SK-N-SH treated with all-trans-retinoic acid at 6 μM for 48 hours (cell line): ENCODE data around the gene SGF29.

Source experiments
- ATAC-seq: fragments of 200-7000 bp; cut with Tn5 transposase; 3 replicates; pipeline ENCODE4 v1.9.1; 2020; ENCODE audit warnings: mild to moderate bottlenecking, moderate library complexity
- BACH2 ChIP-seq: fragments of 250-450 bp; sonication (Bioruptor Pico); IDR thresholded peaks from 2 replicates; pipeline ENCODE4 v1.9.0; 2021; ENCODE audit warnings: mild to moderate bottlenecking, borderline replicate concordance
- CREB5 ChIP-seq: fragments of 250-450 bp; sonication (Bioruptor Pico); IDR thresholded peaks from 2 replicates; pipeline ENCODE4 v1.5.1; 2020; ENCODE audit warnings: low read depth, mild to moderate bottlenecking, moderate library complexity
- CSDC2 ChIP-seq: fragments of 250-450 bp; sonication (Bioruptor Pico); IDR thresholded peaks from 2 replicates; pipeline ENCODE4 v1.5.0; 2020; ENCODE audit warnings: mild to moderate bottlenecking, moderate library complexity
- CSRNP3 ChIP-seq: fragments of 250-450 bp; sonication (Bioruptor Pico); IDR thresholded peaks from 2 replicates; pipeline ENCODE4 v1.5.1; 2021; ENCODE audit warnings: mild to moderate bottlenecking, moderate library complexity
- ESRRG ChIP-seq: fragments of 250-450 bp; sonication (Bioruptor Pico); IDR thresholded peaks from 2 replicates; pipeline ENCODE4 v1.6.1; 2021; ENCODE audit warnings: mild to moderate bottlenecking
- ISL1 ChIP-seq: fragments of 250-450 bp; sonication (Bioruptor Pico); IDR thresholded peaks from 2 replicates; pipeline ENCODE4 v2.1.2; 2022; ENCODE audit warnings: mild to moderate bottlenecking, moderate library complexity
- OSR1 ChIP-seq: fragments of 250-450 bp; sonication (Bioruptor Pico); IDR thresholded peaks from 2 replicates; pipeline ENCODE4 v1.8.0; 2022; ENCODE audit warnings: moderate library complexity, mild to moderate bottlenecking, inconsistent platforms
- PATZ1 ChIP-seq: fragments of 250-450 bp; sonication (Bioruptor Pico); IDR thresholded peaks from 2 replicates; pipeline ENCODE4 v1.8.0; 2020; ENCODE audit warnings: mild to moderate bottlenecking, moderate library complexity, borderline replicate concordance
- POU6F1 ChIP-seq: fragments of 250-450 bp; sonication (Bioruptor Pico); IDR thresholded peaks from 2 replicates; pipeline ENCODE4 v1.8.0; 2021; ENCODE audit warnings: low read depth, mild to moderate bottlenecking, moderate library complexity, borderline replicate concordance
- PPARA ChIP-seq: fragments of 250-450 bp; sonication (Bioruptor Pico); IDR thresholded peaks from 2 replicates; pipeline ENCODE4 v1.5.0; 2020; ENCODE audit warnings: mild to moderate bottlenecking, borderline replicate concordance
- RARB ChIP-seq: fragments of 250-450 bp; sonication (Bioruptor Pico); IDR thresholded peaks from 2 replicates; pipeline ENCODE4 v1.8.0; 2021; ENCODE audit warnings: mild to moderate bottlenecking, moderate library complexity
- SNAI2 ChIP-seq: fragments of 250-450 bp; sonication (Bioruptor Pico); IDR thresholded peaks from 2 replicates; pipeline ENCODE4 v1.5.0; 2020; ENCODE audit warnings: mild to moderate bottlenecking, moderate library complexity
- TCF4 ChIP-seq: fragments of 250-450 bp; sonication (Bioruptor Pico); IDR thresholded peaks from 2 replicates; pipeline ENCODE4 v1.8.0; 2021; ENCODE audit warnings: mild to moderate bottlenecking, moderate library complexity, borderline replicate concordance
- TSHZ2 ChIP-seq: fragments of 250-450 bp; sonication (Bioruptor Pico); IDR thresholded peaks from 2 replicates; pipeline ENCODE4 v1.5.0; 2020; ENCODE audit warnings: mild to moderate bottlenecking, moderate library complexity
- ZC3H10 ChIP-seq: fragments of 250-450 bp; sonication (Bioruptor Pico); IDR thresholded peaks from 2 replicates; pipeline ENCODE4 v1.5.1; 2021; ENCODE audit warnings: mild to moderate bottlenecking, moderate library complexity
- ZFP3 ChIP-seq: fragments of 250-450 bp; sonication (Bioruptor Pico); IDR thresholded peaks from 2 replicates; pipeline ENCODE4 v1.5.0; 2020; ENCODE audit warnings: mild to moderate bottlenecking, moderate library complexity
- ZFP30 ChIP-seq: fragments of 450-650 bp; formaldehyde crosslinking; IDR thresholded peaks from 2 replicates; pipeline ENCODE4 v1.5.0; 2022; ENCODE audit warnings: mild to moderate bottlenecking, moderate library complexity
- ZNF70 ChIP-seq: fragments of 450-650 bp; formaldehyde crosslinking; IDR thresholded peaks from 2 replicates; pipeline ENCODE4 v1.5.0; 2020; ENCODE audit warnings: mild to moderate bottlenecking, moderate library complexity
- ZNF8 ChIP-seq: fragments of 450-650 bp; formaldehyde crosslinking; IDR thresholded peaks from 2 replicates; pipeline ENCODE4 v1.5.0; 2020; ENCODE audit warnings: mild to moderate bottlenecking, moderate library complexity

SGF29 gene

GRCh38 chr16:28586466-28586865, 32.7 kb downstream of the SGF29 start:
- no peak for ATAC-seq
- TF ChIP-seq SNAI2 (CRISPR knock-in tag) = no peak
- no peak for TF ChIP-seq ZNF70 (CRISPR knock-in tag)
- TF ChIP-seq CSDC2 (CRISPR knock-in tag) = no peak
- TF ChIP-seq TSHZ2 (CRISPR knock-in tag) = no peak
- TF ChIP-seq OSR1 (CRISPR knock-in tag) = no peak
- TF ChIP-seq POU6F1 (CRISPR knock-in tag) = no peak
- no peak for TF ChIP-seq ZFP3 (CRISPR knock-in tag)
- no peak for TF ChIP-seq CSRNP3 (CRISPR knock-in tag)
- no peak for TF ChIP-seq ESRRG (CRISPR knock-in tag)
- TF ChIP-seq PATZ1 (CRISPR knock-in tag) = no peak
- TF ChIP-seq TCF4 = no peak
- TF ChIP-seq ZNF8 (CRISPR knock-in tag) = no peak

- TF ChIP-seq PATZ1 (CRISPR knock-in tag) = no peak
- no peak for TF ChIP-seq CSRNP3 (CRISPR knock-in tag)
- TF ChIP-seq CSDC2 (CRISPR knock-in tag) = no peak
- TF ChIP-seq ESRRG (CRISPR knock-in tag) = no peak
- no peak for TF ChIP-seq RARB (CRISPR knock-in tag)
- no peak for ATAC-seq
Observed at GRCh38 chr16:28587386-28587785, 33.7 kb downstream of the SGF29 start.

- no peak for ATAC-seq
- TF ChIP-seq CREB5 (CRISPR knock-in tag) (no peak), TSHZ2 (CRISPR knock-in tag) (no peak), BACH2 (CRISPR knock-in tag) (no peak), PATZ1 (CRISPR knock-in tag) (no peak), SNAI2 (CRISPR knock-in tag) (no peak), ZFP30 (CRISPR knock-in tag) (no peak), PPARA (CRISPR knock-in tag) (no peak), ZNF8 (CRISPR knock-in tag) (no peak), ESRRG (CRISPR knock-in tag) (no peak), ZC3H10 (CRISPR knock-in tag) (no peak), ZFP3 (CRISPR knock-in tag) (no peak), ISL1 (CRISPR knock-in tag) (no peak)
Observed at GRCh38 chr16:28589069-28589468, 35.3 kb downstream of the SGF29 start.
